Naive thymus-derived CD4-positive, alpha-beta T cell (primary cell): ENCODE results near the gene TCF7L2. TPM values are rescaled to one million over a fixed set of nuclear protein-coding genes. Genes with fewer than 3 reads are reported as not detected.
A peak's percentile ranks its signal among the peaks of the same experiment; 100 is the strongest.

Source experiments
- ATAC-seq: fragments of 150-1000 bp; cut with Tn5 transposase; 2 replicates; pipeline ENCODE4 v1.10.0; 2021; ENCODE audit warnings: mild to moderate bottlenecking, moderate library complexity
- CTCF ChIA-PET: fragments of 350-600 bp; sonication (Branson Sonifier 250); formaldehyde crosslinking; loops from one replicate; lab custom pipeline; 2021; ENCODE audit warnings: antibody characterized with exemption; lab: Charles Lee
- POLR2A ChIA-PET: fragments of 350-600 bp; sonication (Branson Sonifier 250); formaldehyde crosslinking; loops from one replicate; lab custom pipeline; 2021; ENCODE audit warnings: antibody characterized with exemption, inconsistent platforms; lab: Charles Lee
- DNase-seq, 9 donors: peaks; one replicate each; pipeline versions ENCODE4 v3.0.0 to v3.0.0-alpha.2; 2020 to 2022; ENCODE audit warnings: mixed read lengths in 1 of 9
- H3K27ac ChIP-seq: one replicate; pipeline ENCODE4 v1.7.0; 2013; ENCODE audit warnings: mild to moderate bottlenecking, low read depth, low read length, moderate library complexity
- H3K27me3 ChIP-seq, 2 donors: one replicate each; pipeline ENCODE4 v1.7.0; 2013; ENCODE audit warnings: low read length in 2 of 2, mild to moderate bottlenecking in 2 of 2, moderate library complexity in 2 of 2; ENCODE audit not compliant: control insufficient read depth in 2 of 2, insufficient read depth in 2 of 2
- H3K36me3 ChIP-seq, 3 experiments: 1 replicate in 2 of 3; 2 replicates in 1 of 3; pipeline ENCODE4 v1.7.0; 2013; ENCODE audit warnings: low read length in 3 of 3, mild to moderate bottlenecking in 3 of 3, moderate library complexity in 1 of 3; ENCODE audit not compliant: insufficient read depth in 3 of 3, control insufficient read depth in 2 of 3
- H3K4me1 ChIP-seq, 2 donors: one replicate each; pipeline ENCODE4 v1.7.0; 2013; ENCODE audit warnings: low read length in 2 of 2, mild to moderate bottlenecking in 2 of 2, moderate library complexity in 1 of 2; ENCODE audit not compliant: control insufficient read depth in 2 of 2, insufficient read depth in 2 of 2
- H3K4me3 ChIP-seq: 2 replicates; pipeline ENCODE4 v1.7.0; 2013; ENCODE audit warnings: mild to moderate bottlenecking, low read length
- H3K9me3 ChIP-seq, 3 experiments: 1 replicate in 2 of 3; 2 replicates in 1 of 3; pipeline ENCODE4 v1.7.0; 2013; ENCODE audit warnings: low read length in 3 of 3; ENCODE audit not compliant: control insufficient read depth in 2 of 3
- H3K27ac Mint-ChIP-seq, 9 donors: one replicate each; pipeline ENCODE4 v1.8.0; 2020 to 2022; ENCODE audit warnings: mixed read lengths in 9 of 9, mild to moderate bottlenecking in 8 of 9, moderate library complexity in 5 of 9, inconsistent platforms in 2 of 9
- H3K27me3 Mint-ChIP-seq, 5 donors: one replicate each; pipeline ENCODE4 v1.8.0; 2021 to 2022; ENCODE audit warnings: mixed read lengths in 5 of 5, mild to moderate bottlenecking in 1 of 5
- H3K36me3 Mint-ChIP-seq, 5 donors: one replicate each; pipeline ENCODE4 v1.8.0; 2020 to 2022; ENCODE audit warnings: mixed read lengths in 5 of 5, mild to moderate bottlenecking in 3 of 5, inconsistent platforms in 1 of 5
- H3K4me1 Mint-ChIP-seq, 7 donors: one replicate each; pipeline ENCODE4 v1.8.0; 2020 to 2022; ENCODE audit warnings: mixed read lengths in 7 of 7, mild to moderate bottlenecking in 3 of 7, inconsistent platforms in 1 of 7
- H3K4me3 Mint-ChIP-seq, 10 donors: one replicate each; pipeline ENCODE4 v1.8.0; 2020 to 2022; ENCODE audit warnings: mild to moderate bottlenecking in 10 of 10, mixed read lengths in 10 of 10, moderate library complexity in 6 of 10, inconsistent platforms in 2 of 10
- H3K9me3 Mint-ChIP-seq, 11 donors: one replicate each; pipeline ENCODE4 v1.8.0; 2020 to 2022; ENCODE audit warnings: mixed read lengths in 11 of 11, mild to moderate bottlenecking in 4 of 11, inconsistent platforms in 1 of 11, moderate library complexity in 1 of 11
- intact Hi-C, 2 donors: fragments of 100-400 bp; cut with micrococcal nuclease; formaldehyde crosslinking; loops; one replicate each; pipeline ENCODE4 v1.15.1; 2023
- polyA plus RNA-seq, 2 donors: library from polyadenylated mRNA; unstranded; fragments of 300-500 nt; fragmentation: Illumina TruSeq; gene quantifications; one replicate each; pipeline ENCODE4 v1.2.3, GENCODE V29; 2021
- total RNA-seq, 6 experiments: library from RNA in 5 of 6; stranded (reverse) in 5 of 6; gene quantifications; 1 replicate in 5 of 6; 2 replicates in 1 of 6; pipeline ENCODE4 v1.2.3 and lab custom pipeline; 2021 to 2026

Gene TCF7L2
- total and polyA plus RNA-seq, 7 experiments from 2014 or later, result 0.39 to 31.4 (median 3.1) TPM

DNA sequence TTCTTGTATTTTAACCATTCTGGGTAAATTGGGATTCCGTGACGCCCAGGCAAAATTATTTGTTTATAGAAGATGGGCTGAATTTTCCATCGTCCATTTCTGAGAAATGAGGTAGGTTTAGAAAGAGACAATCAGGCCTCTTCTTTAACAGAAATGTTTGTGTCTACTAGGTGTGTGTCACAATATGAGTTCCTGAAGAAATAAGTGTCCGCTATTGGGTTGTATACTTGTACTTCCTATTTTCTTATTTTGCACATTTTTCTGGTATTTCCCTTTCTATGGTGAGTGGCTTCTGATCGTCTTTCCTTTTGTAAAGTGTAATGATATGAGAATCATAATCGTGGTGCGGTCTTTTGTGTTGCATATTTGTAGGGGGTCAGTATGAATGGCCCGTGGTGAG, 83.9 kb downstream of the TCF7L2 start:
- ATAC-seq, result peak; percentile 27
- CTCF ChIA-PET, result no interaction called here
- peaks cover 0 to 2% (median 0%) of the 10 kb centered on the region in 7 donors for H3K4me1 Mint-ChIP-seq
- H3K27me3 ChIP-seq, result no peaks in the 10 kb centered on the region
- no peak overlapping the region for H3K4me3 Mint-ChIP-seq
- no peak for DNase-seq
- H3K9me3 ChIP-seq, result no peaks in the 10 kb centered on the region
- intact Hi-C loops, result no loop called here
- no peak overlapping the region for H3K27ac ChIP-seq
- no peak overlapping the region for H3K4me3 ChIP-seq
- peaks cover 0 to 10% (median 2%) of the 10 kb centered on the region in 5 donors for H3K36me3 Mint-ChIP-seq
- H3K27ac Mint-ChIP-seq, result no peak overlapping the region
- peaks cover 0 to 5% (median 0%) of the 10 kb centered on the region in 11 donors for H3K9me3 Mint-ChIP-seq
- H3K4me1 ChIP-seq, result no peaks in the 10 kb centered on the region
- H3K36me3 ChIP-seq, result no peaks in the 10 kb centered on the region
- peaks cover 0 to 8% (median 7%) of the 10 kb centered on the region in 5 donors for H3K27me3 Mint-ChIP-seq
- POLR2A ChIA-PET, result no interaction called here

GRCh38 chr10:113035732-113036312, 85.8 kb downstream of the TCF7L2 start:
- intact Hi-C loops, result no loop called here
- H3K4me3 ChIP-seq, result no peak overlapping the region
- no peak overlapping the region for H3K27ac Mint-ChIP-seq
- ATAC-seq, result no peak
- H3K36me3 Mint-ChIP-seq, result peaks cover 0 to 3% (median 0%) of the 10 kb centered on the region in 5 donors
- no peaks in the 10 kb centered on the region for H3K9me3 ChIP-seq
- no peak for DNase-seq
- ChIA-PET CTCF (no interaction called here), POLR2A (no interaction called here)
- no peak overlapping the region for H3K4me3 Mint-ChIP-seq
- peaks cover 0 to 2% (median 0%) of the 10 kb centered on the region in 11 donors for H3K9me3 Mint-ChIP-seq
- peaks cover 0 to 10% (median 3%) of the 10 kb centered on the region in 5 donors for H3K27me3 Mint-ChIP-seq
- H3K36me3 ChIP-seq, result no peaks in the 10 kb centered on the region
- no peaks in the 10 kb centered on the region for H3K27me3 ChIP-seq
- H3K4me1 Mint-ChIP-seq, result peaks cover 0 to 2% (median 0%) of the 10 kb centered on the region in 7 donors
- no peak overlapping the region for H3K27ac ChIP-seq
- no peaks in the 10 kb centered on the region for H3K4me1 ChIP-seq

DNA sequence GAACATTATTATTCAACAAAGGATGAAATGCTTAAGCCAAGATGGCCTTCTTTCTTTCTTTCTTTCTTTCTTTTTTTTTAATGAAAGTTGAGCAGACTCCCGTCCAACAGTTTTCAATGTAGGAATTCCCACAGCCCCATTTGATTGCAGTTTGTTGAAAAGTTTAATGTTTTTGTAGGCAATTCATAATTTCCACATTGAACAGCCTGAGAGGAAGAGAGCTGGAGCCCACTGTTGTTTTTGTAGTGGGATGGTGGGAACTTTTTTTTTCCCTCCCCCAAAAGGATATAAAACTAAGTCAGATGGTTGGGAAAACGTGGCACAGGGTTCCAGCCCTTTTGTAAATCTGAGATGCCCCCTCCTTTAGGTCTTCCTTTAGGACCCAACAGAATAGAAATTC, 86.6 kb downstream of the TCF7L2 start:
- Mint-ChIP-seq H3K27me3 (peaks cover 0 to 10% (median 3%) of the 10 kb centered on the region in 5 donors), H3K36me3 (peaks cover 0 to 2% (median 0%) of the 10 kb centered on the region in 5 donors), H3K4me3 (no peak overlapping the region), H3K27ac (no peak overlapping the region), H3K4me1 (peaks cover 0 to 2% (median 0%) of the 10 kb centered on the region in 7 donors), H3K9me3 (peaks cover 0 to 2% (median 0%) of the 10 kb centered on the region in 11 donors)
- Histone ChIP-seq H3K27me3 (no peaks in the 10 kb centered on the region), H3K4me1 (no peaks in the 10 kb centered on the region), H3K27ac (no peak overlapping the region), H3K4me3 (no peak overlapping the region), H3K36me3 (no peaks in the 10 kb centered on the region), H3K9me3 (no peaks in the 10 kb centered on the region)
- ATAC-seq (no peak), DNase-seq (no peak)
- ChIA-PET CTCF (interaction anchor here (0.7 kb wide), 1 partner anchor 561 kb away, joined by 3 read pairs; no protein-coding TSS in a partner anchor), POLR2A (no interaction called here)
- intact Hi-C loops, result no loop called here

GRCh38 chr10:113037218-113037617, 87.2 kb downstream of the TCF7L2 start:
- no peaks in the 10 kb centered on the region for H3K9me3 ChIP-seq
- Mint-ChIP-seq H3K36me3 (peaks cover 0 to 2% (median under 1%) of the 10 kb centered on the region in 5 donors), H3K9me3 (peaks cover 0 to 2% (median 0%) of the 10 kb centered on the region in 11 donors), H3K27ac (no peak overlapping the region), H3K4me1 (peaks cover 0 to 2% (median 0%) of the 10 kb centered on the region in 7 donors), H3K27me3 (peaks cover 0 to 10% (median 3%) of the 10 kb centered on the region in 5 donors), H3K4me3 (no peak overlapping the region)
- POLR2A ChIA-PET, result no interaction called here
- no peaks in the 10 kb centered on the region for H3K36me3 ChIP-seq
- intact Hi-C loops, result no loop called here
- H3K27ac ChIP-seq, result no peak overlapping the region
- H3K27me3 ChIP-seq, result no peaks in the 10 kb centered on the region
- H3K4me1 ChIP-seq, result no peaks in the 10 kb centered on the region
- no peak for ATAC-seq
- DNase-seq, result no peak
- no peak overlapping the region for H3K4me3 ChIP-seq
- CTCF ChIA-PET, result no interaction called here

DNA sequence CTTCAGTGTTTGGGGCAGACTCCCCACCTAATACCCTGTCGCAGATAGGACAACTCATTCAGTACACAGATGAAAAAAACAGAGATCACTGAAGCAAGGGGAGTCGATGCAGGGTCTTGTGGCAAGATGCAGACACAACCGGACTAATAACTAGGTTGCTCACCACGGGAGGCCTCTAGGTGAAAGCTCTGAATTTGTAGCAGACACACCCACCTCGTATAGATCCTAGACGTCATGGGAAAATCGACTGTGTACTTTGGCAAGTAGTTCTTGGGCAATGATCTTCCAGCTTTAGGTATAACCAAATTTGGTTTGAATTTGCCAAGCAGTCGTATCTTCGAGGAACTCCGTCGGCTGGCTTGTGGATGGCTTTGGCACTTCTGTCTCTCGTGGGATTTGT, 88.1 kb downstream of the TCF7L2 start:
- Mint-ChIP-seq H3K27ac (no peak overlapping the region), H3K36me3 (peaks cover 0 to 4% (median under 1%) of the 10 kb centered on the region in 5 donors), H3K9me3 (peaks cover 0 to under 1% (median 0%) of the 10 kb centered on the region in 11 donors), H3K4me1 (peaks cover 0 to under 1% (median 0%) of the 10 kb centered on the region in 7 donors), H3K27me3 (peaks cover 0 to 8% (median 3%) of the 10 kb centered on the region in 5 donors), H3K4me3 (no peak overlapping the region)
- Histone ChIP-seq H3K36me3 (no peaks in the 10 kb centered on the region), H3K27ac (no peak overlapping the region), H3K27me3 (no peaks in the 10 kb centered on the region), H3K4me3 (no peak overlapping the region), H3K4me1 (no peaks in the 10 kb centered on the region), H3K9me3 (no peaks in the 10 kb centered on the region)
- intact Hi-C loops, result no loop called here
- ATAC-seq (no peak), DNase-seq (no peak)
- POLR2A ChIA-PET, result no interaction called here
- CTCF ChIA-PET, result no interaction called here

GRCh38 chr10:113038985-113039384, 88.9 kb downstream of the TCF7L2 start:
- Histone ChIP-seq H3K27me3 (no peaks in the 10 kb centered on the region), H3K27ac (no peak overlapping the region), H3K9me3 (no peaks in the 10 kb centered on the region), H3K4me1 (no peaks in the 10 kb centered on the region), H3K36me3 (no peaks in the 10 kb centered on the region), H3K4me3 (no peak overlapping the region)
- H3K27me3 Mint-ChIP-seq, result peaks cover 0 to 5% (median 3%) of the 10 kb centered on the region in 5 donors
- no peaks in the 10 kb centered on the region for H3K9me3 Mint-ChIP-seq
- ATAC-seq (no peak), DNase-seq (no peak)
- POLR2A ChIA-PET, result no interaction called here
- H3K27ac Mint-ChIP-seq, result no peak overlapping the region
- H3K4me3 Mint-ChIP-seq, result no peak overlapping the region
- H3K36me3 Mint-ChIP-seq, result peaks cover 0 to 4% (median 0%) of the 10 kb centered on the region in 5 donors
- peaks cover 0 to 2% (median 0%) of the 10 kb centered on the region in 7 donors for H3K4me1 Mint-ChIP-seq
- CTCF ChIA-PET, result no interaction called here
- intact Hi-C loops, result no loop called here

DNA sequence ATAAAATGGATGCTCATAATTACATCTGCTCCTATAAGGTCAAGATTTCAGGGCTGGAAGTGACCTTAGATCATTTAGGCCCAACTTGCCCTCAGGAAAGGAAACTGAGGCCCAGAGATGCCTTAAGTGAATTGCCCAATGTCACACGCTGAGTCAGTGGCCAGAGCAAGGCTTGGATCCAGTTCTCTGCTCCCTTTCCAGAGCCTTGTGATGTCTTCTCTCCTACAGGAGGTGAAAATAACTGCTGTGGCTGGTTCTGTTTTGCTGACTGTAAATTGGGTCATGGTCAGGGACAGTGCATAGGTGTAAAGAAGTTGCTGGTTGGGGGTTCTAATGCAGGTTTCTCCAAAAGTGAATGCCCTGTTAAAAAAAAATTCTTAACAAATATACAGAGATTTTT, 91.3 kb downstream of the TCF7L2 start:
- H3K4me1 ChIP-seq, result no peaks in the 10 kb centered on the region
- H3K27me3 ChIP-seq, result no peaks in the 10 kb centered on the region
- ChIA-PET CTCF (no interaction called here), POLR2A (no interaction called here)
- H3K4me3 ChIP-seq, result no peak overlapping the region
- H3K4me1 Mint-ChIP-seq, result peaks cover 0 to 4% (median 0%) of the 10 kb centered on the region in 7 donors
- no peak for DNase-seq
- no peaks in the 10 kb centered on the region for H3K9me3 ChIP-seq
- no peak for ATAC-seq
- H3K36me3 Mint-ChIP-seq, result peaks cover 0 to 5% (median 4%) of the 10 kb centered on the region in 5 donors
- no peaks in the 10 kb centered on the region for H3K36me3 ChIP-seq
- H3K27me3 Mint-ChIP-seq, result peaks cover 0 to 13% (median 5%) of the 10 kb centered on the region in 5 donors
- no peak overlapping the region for H3K27ac ChIP-seq
- intact Hi-C loops, result no loop called here
- H3K27ac Mint-ChIP-seq, result no peak overlapping the region
- H3K9me3 Mint-ChIP-seq, result no peaks in the 10 kb centered on the region
- no peak overlapping the region for H3K4me3 Mint-ChIP-seq
